Medulla oblongata (tissue), 1 donor: ENCODE results near the gene ZNF331.
"Not testable (repeated sequence)": the region's sequence is repeated elsewhere in the genome, so short reads cannot be mapped to it uniquely, and the experiment has no call there.

Source experiments
- DNase-seq: peaks from one replicate; pipeline ENCODE4 v3.0.0-alpha.2; 2015; ENCODE audit errors: extremely low spot score

ZNF331 gene

GRCh38 chr19:53537521-53538377 lies at the start of gene ZNF331:
Gene ZNF331 (plus strand): TSS chr19:53538145. CDS start chr19:53569377, 31,232 bp downstream.
- peak; percentile 74 for DNase-seq

- DNase-seq = no peak
Measured at GRCh38 chr19:53492153-53492552, 45.8 kb upstream of the ZNF331 start.

DNA sequence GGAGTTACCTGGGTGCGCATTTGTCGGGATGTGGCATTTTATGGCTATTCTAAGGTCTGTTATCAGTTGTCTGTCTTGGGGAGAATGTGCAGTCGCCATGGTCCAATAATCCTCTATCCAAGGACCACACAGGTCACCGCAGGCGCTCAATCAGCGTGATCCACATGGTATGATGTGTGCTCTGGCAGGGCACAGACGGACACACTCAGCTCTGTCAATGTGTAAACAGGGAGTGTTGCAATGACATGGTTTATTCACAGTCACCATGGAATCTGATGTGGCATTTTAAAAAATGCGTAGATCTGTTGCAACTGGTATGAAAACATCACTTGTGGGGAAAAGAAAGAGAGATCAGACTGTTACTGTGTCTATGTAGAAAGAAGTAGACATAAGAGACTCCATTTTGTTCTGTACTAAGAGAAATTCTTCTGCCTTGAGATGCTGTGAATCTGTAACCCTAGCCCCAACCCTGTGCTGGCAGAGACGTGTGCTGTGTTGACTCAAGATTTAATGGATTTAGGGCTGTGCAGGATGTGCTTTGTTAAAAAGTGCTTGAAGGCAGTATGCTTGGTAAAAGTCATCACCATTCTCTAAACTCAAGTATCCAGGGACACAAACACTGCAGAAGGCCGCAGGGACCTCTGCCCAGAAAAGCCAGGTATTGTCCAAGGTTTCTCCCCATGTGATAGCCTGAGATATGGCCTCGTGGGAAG lies 40.5 kb upstream of the ZNF331 start:
- not testable (repeated sequence) for DNase-seq

- DNase-seq = not testable (repeated sequence)
Measured at GRCh38 chr19:53498024-53498395, 39.9 kb upstream of the ZNF331 start.

- not testable (repeated sequence) for DNase-seq
Measured at GRCh38 chr19:53503151-53503550, 34.8 kb upstream of the ZNF331 start.

- not testable (repeated sequence) for DNase-seq
Measured at GRCh38 chr19:53503671-53504364, 34.1 kb upstream of the ZNF331 start.

DNA sequence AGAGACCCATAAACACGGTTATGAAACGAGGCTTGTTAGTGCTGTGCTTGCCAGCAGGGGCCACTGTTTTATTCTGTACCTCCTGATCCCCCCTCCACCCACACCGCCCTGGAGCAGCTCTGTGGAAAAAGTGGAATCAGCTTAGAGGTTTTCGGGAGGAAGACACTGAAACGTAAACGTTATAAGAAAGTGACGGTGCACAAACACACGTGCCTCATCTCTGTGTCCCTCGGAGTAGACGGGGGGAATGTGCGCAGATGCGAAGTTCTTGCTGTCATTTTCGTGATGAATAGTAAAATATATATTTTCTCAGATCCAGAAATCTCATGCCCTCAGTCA lies 33.6 kb upstream of the ZNF331 start:
- DNase-seq = peak; percentile 30

GRCh38 chr19:53504885-53505284 lies 33.1 kb upstream of the ZNF331 start:
- no peak for DNase-seq

GRCh38 chr19:53506728-53507127 lies 31.2 kb upstream of the ZNF331 start:
- no peak for DNase-seq

DNA sequence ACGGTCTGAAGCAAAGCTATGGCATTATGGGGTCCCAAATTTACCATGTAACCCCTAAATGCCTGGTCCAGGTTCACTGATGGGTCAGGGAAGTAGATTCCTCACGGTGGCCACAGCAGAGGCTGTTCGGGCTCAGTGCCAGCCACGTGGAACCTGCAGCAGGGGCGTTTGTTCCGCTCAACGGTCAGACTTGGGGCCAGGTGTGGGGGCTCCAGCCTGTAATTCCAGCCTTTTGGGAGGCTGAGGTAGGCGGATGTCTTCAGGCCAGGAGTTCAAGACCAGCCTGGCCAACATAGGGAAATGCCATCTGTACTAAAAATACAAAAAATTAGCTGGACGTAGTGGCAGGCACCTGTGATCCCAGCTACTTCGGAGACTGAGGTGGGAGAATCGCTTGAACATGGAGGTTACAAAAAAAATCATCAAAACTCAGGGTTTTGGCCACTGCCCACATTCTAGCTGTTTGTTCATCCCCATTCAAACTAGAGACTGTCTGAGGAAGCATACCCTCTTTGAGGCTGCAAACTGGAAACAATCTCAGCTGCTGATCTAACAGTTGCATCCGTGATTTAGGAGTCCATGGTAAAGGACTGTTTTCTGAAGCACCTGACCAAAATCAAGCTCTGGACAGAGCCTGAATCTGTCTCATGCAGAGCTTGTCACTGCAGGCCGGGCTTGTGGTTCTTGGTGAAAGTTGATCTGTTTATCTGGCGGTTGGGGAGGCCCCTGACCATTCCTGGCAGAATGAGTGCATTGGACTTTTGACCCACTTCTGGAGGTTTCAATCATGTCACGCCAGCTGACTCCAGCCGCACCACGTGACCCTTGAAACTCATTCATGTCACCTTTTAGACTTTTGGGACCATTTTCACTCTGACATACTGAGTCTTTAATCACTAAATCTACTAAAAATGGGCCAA lies 30.2 kb upstream of the ZNF331 start:
- no peak for DNase-seq

- DNase-seq = no peak
Measured at GRCh38 chr19:53509443-53509842, 28.5 kb upstream of the ZNF331 start.

DNA sequence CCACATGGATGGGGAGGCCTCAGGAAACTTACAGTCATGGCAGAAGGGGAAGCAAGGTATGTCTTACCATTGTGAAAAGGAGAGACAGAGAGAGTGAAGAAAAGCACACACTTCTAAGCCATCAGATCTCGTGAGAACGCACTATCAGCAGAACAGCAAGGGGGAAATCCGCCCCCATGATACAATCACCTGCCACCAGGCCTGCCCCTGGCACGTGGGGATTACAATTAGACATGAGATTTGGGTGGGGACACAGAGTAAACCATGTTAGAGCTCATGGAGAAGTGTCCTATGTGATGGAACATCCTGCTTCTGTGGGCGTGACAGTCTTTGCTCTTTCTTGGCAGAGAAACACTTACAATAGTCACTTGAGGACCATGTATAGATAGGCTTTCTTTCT lies 28.1 kb upstream of the ZNF331 start:
- no peak for DNase-seq

GRCh38 chr19:53511357-53511756 lies 26.6 kb upstream of the ZNF331 start:
- no peak for DNase-seq

GRCh38 chr19:53511933-53512374 lies 26.0 kb upstream of the ZNF331 start:
- peak; percentile 58 for DNase-seq

GRCh38 chr19:53515047-53515446 lies 22.9 kb upstream of the ZNF331 start:
- DNase-seq = not testable (repeated sequence)

- no peak for DNase-seq
Measured at GRCh38 chr19:53517114-53517741, 20.7 kb upstream of the ZNF331 start.

- DNase-seq = no peak
Measured at GRCh38 chr19:53518121-53518520, 19.8 kb upstream of the ZNF331 start.

DNA sequence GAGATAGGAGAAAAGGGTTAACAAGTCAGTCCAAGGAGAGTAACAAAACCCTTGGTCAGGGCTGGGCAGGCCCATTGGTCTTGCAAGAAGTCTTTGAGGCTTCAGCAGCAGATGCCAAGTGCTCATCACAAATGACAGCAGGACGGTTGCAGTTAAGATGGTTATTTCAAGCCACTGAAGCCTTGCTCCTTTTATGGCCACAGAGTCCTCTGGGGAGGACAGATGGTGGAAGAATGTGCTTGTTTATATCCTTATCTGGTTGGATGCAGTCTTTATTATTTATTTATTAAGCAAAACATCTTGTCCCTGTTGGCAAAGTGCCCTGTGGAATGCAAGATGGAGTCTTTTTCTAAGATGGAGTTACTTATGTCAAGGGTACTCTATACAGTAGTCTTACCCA lies 19.2 kb upstream of the ZNF331 start:
- no peak for DNase-seq

- DNase-seq = no peak
Measured at GRCh38 chr19:53519446-53519845, 18.5 kb upstream of the ZNF331 start.

DNA sequence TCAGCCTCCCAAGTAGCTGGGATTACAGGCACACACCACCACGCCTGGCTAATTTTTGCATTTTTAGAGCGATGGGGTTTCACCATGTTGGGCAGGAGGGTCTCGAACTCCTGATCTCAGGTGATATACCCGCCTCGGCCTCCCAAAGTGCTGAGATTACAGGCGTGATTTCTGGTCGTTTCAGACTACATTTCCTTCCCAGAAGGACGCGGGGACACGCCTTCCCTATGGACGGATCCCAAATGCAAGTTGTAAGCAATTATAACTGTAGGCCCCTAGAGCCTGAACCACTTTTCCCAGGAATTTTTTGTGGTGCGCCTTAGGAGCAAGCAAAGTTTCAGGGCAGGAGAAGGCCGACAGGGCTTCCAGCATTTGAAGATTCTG lies 17.8 kb upstream of the ZNF331 start:
- DNase-seq = no peak
